Measurements from ENCODE around the gene C19orf44. TPM values are rescaled to one million over a fixed set of nuclear protein-coding genes. Genes with fewer than 3 reads are reported as not detected.
"Not testable (repeated sequence)": the region's sequence is repeated elsewhere in the genome, so short reads cannot be mapped to it uniquely, and the experiment has no call there.

The C19orf44 gene
- total RNA-seq (2021; fragmentation: NEBNext Ultra II Directional; extraction: Animal tissue kit (Norgen Biotek cat#: 25700)), result 1 to 10 TPM; 2.9 to 4.7 (median 3.7) TPM
- long read RNA-seq, partial matches to known transcripts, result 2 of 5 reads
- long read RNA-seq, other reads (novel, unspliced or antisense), result 3 of 5 reads

DNA sequence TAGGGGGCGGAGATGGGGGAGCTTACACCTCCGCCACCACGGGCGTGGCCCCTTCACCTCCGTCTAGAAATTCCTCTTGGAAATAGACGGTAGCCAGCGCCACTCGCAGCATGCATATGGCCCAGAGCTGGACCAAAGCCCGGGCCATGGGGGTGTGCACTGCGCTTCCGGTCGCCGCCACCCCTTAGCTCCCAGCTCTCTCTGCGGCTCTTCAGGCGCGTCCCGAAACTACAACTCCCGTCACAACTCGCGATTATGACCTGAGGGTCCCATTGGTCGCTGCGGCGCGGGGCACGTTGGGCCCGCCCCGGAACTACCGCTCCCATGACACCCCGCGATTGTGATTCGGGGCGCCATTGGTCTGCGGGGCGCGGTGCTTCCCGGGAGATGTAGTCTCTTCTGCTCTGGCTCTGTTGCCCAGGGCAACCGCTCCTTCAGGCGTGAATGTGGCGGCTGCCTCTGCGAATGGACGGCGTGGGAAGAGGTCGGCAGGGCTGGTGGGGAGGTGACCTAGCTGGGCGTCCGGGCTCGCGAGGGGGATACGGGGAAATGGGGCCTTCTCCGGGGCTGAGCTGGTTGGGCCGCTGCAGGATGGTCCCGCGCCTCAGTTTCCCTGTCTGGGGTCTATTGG, at the start of gene C19orf44, which contains the start of gene CALR3:
Gene C19orf44 (plus strand): TSS at position 413 of the 631 bp plus-strand sequence. CDS start 4,399 bp downstream, outside the sequence.
Gene CALR3 (minus strand): TSS at position 186 of the 631 bp plus-strand sequence. CDS start 38 bp downstream, at position 148.
- Mint-ChIP-seq H3K4me1 (ENCODE audit: low read depth) (peaks cover 18% of the 10 kb centered on the region), H3K9me3 (no peaks in the 10 kb centered on the region), H3K27me3 (ENCODE audit: insufficient read depth) (peaks cover 4% of the 10 kb centered on the region; the same call in 1 of the 2 replicates), H3K36me3 (ENCODE audit: low read depth) (peaks cover 7% of the 10 kb centered on the region), H3K4me3 (peak within 1 kb of the TSS; percentile 95), H3K27ac (peak within 1 kb of the TSS; percentile 98)
- TF ChIP-seq, protein P1, sequence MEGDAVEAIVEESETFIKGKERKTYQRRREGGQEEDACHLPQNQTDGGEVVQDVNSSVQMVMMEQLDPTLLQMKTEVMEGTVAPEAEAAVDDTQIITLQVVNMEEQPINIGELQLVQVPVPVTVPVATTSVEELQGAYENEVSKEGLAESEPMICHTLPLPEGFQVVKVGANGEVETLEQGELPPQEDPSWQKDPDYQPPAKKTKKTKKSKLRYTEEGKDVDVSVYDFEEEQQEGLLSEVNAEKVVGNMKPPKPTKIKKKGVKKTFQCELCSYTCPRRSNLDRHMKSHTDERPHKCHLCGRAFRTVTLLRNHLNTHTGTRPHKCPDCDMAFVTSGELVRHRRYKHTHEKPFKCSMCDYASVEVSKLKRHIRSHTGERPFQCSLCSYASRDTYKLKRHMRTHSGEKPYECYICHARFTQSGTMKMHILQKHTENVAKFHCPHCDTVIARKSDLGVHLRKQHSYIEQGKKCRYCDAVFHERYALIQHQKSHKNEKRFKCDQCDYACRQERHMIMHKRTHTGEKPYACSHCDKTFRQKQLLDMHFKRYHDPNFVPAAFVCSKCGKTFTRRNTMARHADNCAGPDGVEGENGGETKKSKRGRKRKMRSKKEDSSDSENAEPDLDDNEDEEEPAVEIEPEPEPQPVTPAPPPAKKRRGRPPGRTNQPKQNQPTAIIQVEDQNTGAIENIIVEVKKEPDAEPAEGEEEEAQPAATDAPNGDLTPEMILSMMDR (IDR thresholded peaks at IDR 0.05), result peak; percentile 28
- DNase-seq, result peak; percentile 98

DNA sequence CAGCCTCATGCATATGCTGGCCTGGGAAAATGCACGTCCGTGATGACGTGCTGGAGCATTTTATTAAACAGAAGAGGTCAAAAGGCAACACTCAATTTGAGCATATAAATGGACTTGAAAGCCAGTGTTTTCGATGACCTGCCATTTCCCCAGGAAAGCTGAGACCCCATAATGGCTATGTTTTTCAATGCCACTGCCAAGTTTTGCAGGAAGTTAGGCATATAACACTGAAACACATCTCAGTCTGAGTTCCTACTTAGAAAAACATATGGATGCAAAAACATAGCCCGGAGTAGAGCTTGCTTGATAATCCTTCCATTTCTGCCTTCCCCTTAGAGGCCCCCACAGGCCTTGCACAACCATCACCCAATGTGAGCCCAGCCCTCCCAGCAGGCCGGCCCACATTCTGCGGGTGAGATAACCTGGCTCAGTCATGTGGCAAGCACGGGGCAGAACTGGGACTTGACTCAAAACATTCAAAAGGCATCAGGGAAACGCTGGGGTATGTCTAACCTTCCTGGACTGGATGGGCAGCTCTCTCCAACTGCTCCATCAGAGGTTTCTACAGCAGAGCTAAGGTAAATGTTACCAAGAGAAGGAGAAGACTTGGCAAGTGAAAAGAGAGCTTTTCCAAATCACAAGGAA, 49.3 kb upstream of the C19orf44 start:
- peak overlapping the region; percentile 40 for H3K4me3 Mint-ChIP-seq
- peak; percentile 76 for DNase-seq
- no peaks in the 10 kb centered on the region for H3K9me3 Mint-ChIP-seq
- peaks cover 2% of the 10 kb centered on the region; the same call in 1 of the 2 replicates for H3K27me3 Mint-ChIP-seq (ENCODE audit: insufficient read depth)
- H3K36me3 Mint-ChIP-seq (ENCODE audit: low read depth), result peaks cover 12% of the 10 kb centered on the region
- H3K4me1 Mint-ChIP-seq (ENCODE audit: low read depth), result peaks cover 53% of the 10 kb centered on the region
- TF ChIP-seq, protein P1 (IDR thresholded peaks at IDR 0.05), result no peak
- peak overlapping the region; percentile 71 for H3K27ac Mint-ChIP-seq

DNA sequence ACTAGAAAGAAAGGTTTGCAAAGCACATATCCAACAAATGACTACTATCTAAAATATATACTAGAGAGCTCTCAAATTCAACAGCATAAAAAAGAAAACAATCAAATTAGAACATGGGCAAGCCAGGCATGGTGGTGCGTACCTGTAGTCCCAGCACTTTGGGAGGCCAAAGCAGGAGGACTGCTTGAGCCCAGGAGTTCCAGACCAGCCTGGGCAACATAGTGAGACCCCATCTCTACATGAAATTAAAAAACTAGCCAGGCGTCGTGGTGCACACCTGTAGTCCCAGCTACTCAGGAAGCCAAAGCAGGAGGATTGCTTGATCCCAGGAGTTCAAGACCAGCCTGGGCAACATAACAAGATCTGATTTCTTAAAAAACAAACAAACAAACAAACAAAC, 47.3 kb upstream of the C19orf44 start:
- not testable (repeated sequence) for H3K4me3 Mint-ChIP-seq; H3K9me3 Mint-ChIP-seq; H3K27ac Mint-ChIP-seq; DNase-seq; H3K27me3 Mint-ChIP-seq (ENCODE audit: insufficient read depth)
- H3K36me3 Mint-ChIP-seq (ENCODE audit: low read depth), result peaks cover 12% of the 10 kb centered on the region
- H3K4me1 Mint-ChIP-seq (ENCODE audit: low read depth), result peaks cover 57% of the 10 kb centered on the region

DNA sequence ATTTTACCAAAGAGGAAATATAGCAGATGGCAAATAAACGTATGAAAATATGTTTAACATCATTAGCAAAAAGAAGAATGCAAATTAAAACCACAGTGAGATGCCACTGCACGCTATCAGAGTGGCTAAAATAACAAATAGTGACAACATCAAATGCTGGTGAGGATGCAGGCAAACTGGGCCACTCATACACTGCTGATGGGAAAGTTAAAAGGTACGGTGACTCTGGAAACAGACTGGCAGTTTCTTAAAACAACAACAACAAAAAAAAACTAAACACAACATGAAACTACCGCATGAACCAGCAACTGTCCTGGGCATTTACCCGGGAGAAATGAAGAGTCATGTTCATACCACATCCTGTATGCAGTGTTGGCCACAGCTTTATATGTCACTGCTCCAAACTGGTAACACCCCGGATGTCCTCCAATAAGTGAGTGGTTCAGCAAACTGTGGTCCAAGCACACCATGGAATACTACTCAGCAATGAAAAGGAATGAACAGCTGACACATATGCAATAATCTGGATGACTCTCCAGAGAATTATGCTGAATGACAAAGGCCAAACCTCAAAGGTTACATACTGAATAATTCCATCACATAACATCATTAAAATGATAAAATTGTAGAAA, 46.7 kb upstream of the C19orf44 start:
- H3K36me3 Mint-ChIP-seq (ENCODE audit: low read depth), result peaks cover 12% of the 10 kb centered on the region
- peaks cover 2% of the 10 kb centered on the region; the same call in 1 of the 2 replicates for H3K27me3 Mint-ChIP-seq (ENCODE audit: insufficient read depth)
- no peak overlapping the region for H3K4me3 Mint-ChIP-seq
- H3K9me3 Mint-ChIP-seq, result no peaks in the 10 kb centered on the region
- DNase-seq, result peak; percentile 9
- TF ChIP-seq, protein P1 (IDR thresholded peaks at IDR 0.05), result no peak
- H3K27ac Mint-ChIP-seq, result no peak overlapping the region
- peaks cover 60% of the 10 kb centered on the region for H3K4me1 Mint-ChIP-seq (ENCODE audit: low read depth)

DNA sequence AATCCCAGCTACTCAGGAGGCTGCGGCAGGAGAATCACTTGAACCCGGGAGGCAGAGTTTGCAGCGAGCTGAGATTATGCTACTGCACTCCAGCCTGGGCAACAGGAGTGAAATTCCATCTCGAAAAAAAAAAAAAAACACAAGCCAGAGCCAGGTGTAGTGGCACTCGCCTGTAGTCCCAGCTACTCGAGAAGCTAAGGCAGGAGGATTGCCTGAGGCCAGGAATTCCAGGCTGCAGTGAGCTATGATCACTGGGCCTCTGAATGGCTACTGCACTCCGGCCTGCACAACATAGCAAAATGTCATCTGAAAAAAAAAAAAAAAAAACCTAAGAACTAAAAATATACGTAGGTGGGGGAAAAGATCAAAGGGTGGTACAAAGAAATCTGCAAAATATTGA, 43.9 kb upstream of the C19orf44 start:
- TF ChIP-seq, protein P1 (IDR thresholded peaks at IDR 0.05), result no peak
- Mint-ChIP-seq H3K4me1 (ENCODE audit: low read depth) (peaks cover 46% of the 10 kb centered on the region), H3K9me3 (no peaks in the 10 kb centered on the region), H3K27me3 (ENCODE audit: insufficient read depth) (peaks cover 2% of the 10 kb centered on the region), H3K4me3 (no peak overlapping the region), H3K27ac (no peak overlapping the region), H3K36me3 (ENCODE audit: low read depth) (peaks cover 12% of the 10 kb centered on the region)
- DNase-seq, result no peak
